ENCODE results near the gene XRCC4. TPM values are rescaled to one million over a fixed set of nuclear protein-coding genes. Genes with fewer than 3 reads are reported as not detected.

XRCC4 gene
- total RNA-seq, 1 donor from 2014 or later, result 45.6 TPM

DNA sequence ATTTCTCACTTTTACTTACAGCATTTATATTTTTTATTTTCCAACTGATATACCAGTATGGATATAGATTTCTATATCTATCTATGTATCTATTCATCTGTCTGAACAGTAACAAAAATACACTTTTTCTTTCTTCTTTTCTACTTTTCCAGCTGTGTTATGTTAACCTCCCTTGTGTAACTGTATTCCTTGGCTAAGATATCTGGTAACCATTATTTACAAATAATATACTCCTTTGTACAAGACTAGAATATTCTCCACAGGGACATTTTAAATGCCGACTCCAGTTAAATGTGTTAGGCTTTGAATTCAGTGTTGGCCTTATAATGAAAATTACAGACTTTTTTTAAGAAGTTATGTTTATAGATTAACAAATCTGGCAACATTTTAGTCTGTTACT is 168.7 kb downstream of the XRCC4 start:
- TF ChIP-seq, protein P1, sequence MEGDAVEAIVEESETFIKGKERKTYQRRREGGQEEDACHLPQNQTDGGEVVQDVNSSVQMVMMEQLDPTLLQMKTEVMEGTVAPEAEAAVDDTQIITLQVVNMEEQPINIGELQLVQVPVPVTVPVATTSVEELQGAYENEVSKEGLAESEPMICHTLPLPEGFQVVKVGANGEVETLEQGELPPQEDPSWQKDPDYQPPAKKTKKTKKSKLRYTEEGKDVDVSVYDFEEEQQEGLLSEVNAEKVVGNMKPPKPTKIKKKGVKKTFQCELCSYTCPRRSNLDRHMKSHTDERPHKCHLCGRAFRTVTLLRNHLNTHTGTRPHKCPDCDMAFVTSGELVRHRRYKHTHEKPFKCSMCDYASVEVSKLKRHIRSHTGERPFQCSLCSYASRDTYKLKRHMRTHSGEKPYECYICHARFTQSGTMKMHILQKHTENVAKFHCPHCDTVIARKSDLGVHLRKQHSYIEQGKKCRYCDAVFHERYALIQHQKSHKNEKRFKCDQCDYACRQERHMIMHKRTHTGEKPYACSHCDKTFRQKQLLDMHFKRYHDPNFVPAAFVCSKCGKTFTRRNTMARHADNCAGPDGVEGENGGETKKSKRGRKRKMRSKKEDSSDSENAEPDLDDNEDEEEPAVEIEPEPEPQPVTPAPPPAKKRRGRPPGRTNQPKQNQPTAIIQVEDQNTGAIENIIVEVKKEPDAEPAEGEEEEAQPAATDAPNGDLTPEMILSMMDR (IDR thresholded peaks at IDR 0.05), result no peak
- TF ChIP-seq EZH2 (IDR thresholded peaks at IDR 0.05) (no peak), EZH2phosphoT487 (IDR thresholded peaks at IDR 0.05) (no peak)
- Histone ChIP-seq H3K27me3 (no peaks in the 10 kb centered on the region), H4K20me1 (ENCODE audit: low read depth) (no peaks in the 10 kb centered on the region), H3K9me3 (ENCODE audit: low read depth) (no peaks in the 10 kb centered on the region), H3K4me3 (no peak overlapping the region), H3K27ac (no peak overlapping the region), H3K36me3 (no peaks in the 10 kb centered on the region), H3K9ac (no peak overlapping the region), H3F3A (ENCODE audit: low read depth) (no peaks in the 10 kb centered on the region), H3K79me2 (ENCODE audit: low read depth) (no peaks in the 10 kb centered on the region), H3K4me1 (peaks cover 4% of the 10 kb centered on the region), H2AFZ (replicated peaks) (no peak overlapping the region), H3K4me2 (no peak overlapping the region)
- no peaks in the 10 kb centered on the region for H3K36me3 Mint-ChIP-seq
- H3K27ac Mint-ChIP-seq, result no peak overlapping the region
- H3K4me1 Mint-ChIP-seq, result no peaks in the 10 kb centered on the region
- no peaks in the 10 kb centered on the region for H3K9me3 Mint-ChIP-seq
- no peak for DNase-seq (ENCODE audit: low spot score)
- H3K27me3 Mint-ChIP-seq (ENCODE audit: insufficient read depth, low read depth), result peaks cover 2% of the 10 kb centered on the region
- no peak overlapping the region for H3K4me3 Mint-ChIP-seq

DNA sequence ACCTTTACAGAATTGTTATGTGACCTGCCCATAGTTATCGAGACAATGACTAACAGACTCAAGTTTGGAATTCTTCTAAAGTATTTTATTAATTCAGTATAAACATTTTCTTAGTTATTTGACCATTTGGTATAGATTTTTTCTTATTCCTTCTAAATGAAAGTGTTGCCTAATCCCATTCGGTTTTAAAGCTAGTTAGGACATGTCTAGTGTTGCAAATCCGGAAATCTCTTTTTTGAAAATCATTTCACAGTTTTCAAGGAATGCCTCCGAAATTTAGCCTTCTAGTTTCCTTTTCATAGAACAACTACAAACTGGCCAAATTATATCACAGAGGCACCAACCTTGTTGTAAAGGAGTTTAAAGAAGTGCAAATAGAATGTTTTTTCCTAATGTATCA is 171.8 kb downstream of the XRCC4 start:
- peaks cover under 1% of the 10 kb centered on the region for H3K4me1 Mint-ChIP-seq
- no peaks in the 10 kb centered on the region for H3K9me3 ChIP-seq (ENCODE audit: low read depth)
- no peak for DNase-seq (ENCODE audit: low spot score)
- H3K27me3 ChIP-seq, result no peaks in the 10 kb centered on the region
- peaks cover 2% of the 10 kb centered on the region for H3K27me3 Mint-ChIP-seq (ENCODE audit: insufficient read depth, low read depth)
- H2AFZ ChIP-seq (replicated peaks), result no peak overlapping the region
- no peaks in the 10 kb centered on the region for H3K36me3 Mint-ChIP-seq
- H3K79me2 ChIP-seq (ENCODE audit: low read depth), result no peaks in the 10 kb centered on the region
- no peak overlapping the region for H3K27ac Mint-ChIP-seq
- no peak overlapping the region for H3K4me2 ChIP-seq
- H3K36me3 ChIP-seq, result no peaks in the 10 kb centered on the region
- TF ChIP-seq, protein P1 (IDR thresholded peaks at IDR 0.05), result no peak
- no peak for TF ChIP-seq EZH2phosphoT487 (IDR thresholded peaks at IDR 0.05)
- TF ChIP-seq EZH2 (IDR thresholded peaks at IDR 0.05), result no peak
- no peak overlapping the region for H3K4me3 Mint-ChIP-seq
- H3F3A ChIP-seq (ENCODE audit: low read depth), result no peaks in the 10 kb centered on the region
- no peak overlapping the region for H3K27ac ChIP-seq
- no peak overlapping the region for H3K9ac ChIP-seq
- no peaks in the 10 kb centered on the region for H3K9me3 Mint-ChIP-seq
- no peak overlapping the region for H3K4me3 ChIP-seq
- H3K4me1 ChIP-seq, result peaks cover 8% of the 10 kb centered on the region
- H4K20me1 ChIP-seq (ENCODE audit: low read depth), result no peaks in the 10 kb centered on the region

DNA sequence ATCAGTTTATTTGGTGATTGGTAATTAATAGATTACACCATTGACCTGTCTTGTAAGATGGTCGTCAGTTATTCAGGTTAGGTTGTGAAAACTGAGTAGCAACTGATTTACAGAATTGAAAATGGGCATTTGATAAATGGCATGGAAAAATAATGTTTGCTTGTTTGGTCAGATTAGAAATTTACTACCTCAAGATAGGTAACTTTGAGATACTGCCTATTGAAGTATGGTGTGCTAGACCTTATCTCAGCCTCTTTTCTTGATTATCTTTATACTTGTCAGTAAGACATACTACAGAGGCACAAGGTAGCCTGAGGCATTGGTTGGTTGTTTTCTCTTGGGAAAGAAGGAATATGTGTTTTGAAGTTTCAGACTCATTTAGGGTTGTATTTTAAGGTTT is 174.5 kb downstream of the XRCC4 start:
- Histone ChIP-seq H3K4me1 (peaks cover 4% of the 10 kb centered on the region), H3K27me3 (no peaks in the 10 kb centered on the region), H3F3A (ENCODE audit: low read depth) (no peaks in the 10 kb centered on the region), H3K4me3 (no peak overlapping the region), H2AFZ (replicated peaks) (no peak overlapping the region), H3K4me2 (no peak overlapping the region), H3K9ac (no peak overlapping the region), H3K79me2 (ENCODE audit: low read depth) (no peaks in the 10 kb centered on the region), H3K27ac (no peak overlapping the region), H3K36me3 (no peaks in the 10 kb centered on the region), H4K20me1 (ENCODE audit: low read depth) (no peaks in the 10 kb centered on the region), H3K9me3 (ENCODE audit: low read depth) (no peaks in the 10 kb centered on the region)
- no peak for DNase-seq (ENCODE audit: low spot score)
- H3K27ac Mint-ChIP-seq, result no peak overlapping the region
- peaks cover 2% of the 10 kb centered on the region for H3K27me3 Mint-ChIP-seq (ENCODE audit: insufficient read depth, low read depth)
- TF ChIP-seq EZH2 (IDR thresholded peaks at IDR 0.05), result no peak
- no peak overlapping the region for H3K4me3 Mint-ChIP-seq
- H3K9me3 Mint-ChIP-seq, result no peaks in the 10 kb centered on the region
- H3K4me1 Mint-ChIP-seq, result peaks cover 2% of the 10 kb centered on the region
- no peaks in the 10 kb centered on the region for H3K36me3 Mint-ChIP-seq

DNA sequence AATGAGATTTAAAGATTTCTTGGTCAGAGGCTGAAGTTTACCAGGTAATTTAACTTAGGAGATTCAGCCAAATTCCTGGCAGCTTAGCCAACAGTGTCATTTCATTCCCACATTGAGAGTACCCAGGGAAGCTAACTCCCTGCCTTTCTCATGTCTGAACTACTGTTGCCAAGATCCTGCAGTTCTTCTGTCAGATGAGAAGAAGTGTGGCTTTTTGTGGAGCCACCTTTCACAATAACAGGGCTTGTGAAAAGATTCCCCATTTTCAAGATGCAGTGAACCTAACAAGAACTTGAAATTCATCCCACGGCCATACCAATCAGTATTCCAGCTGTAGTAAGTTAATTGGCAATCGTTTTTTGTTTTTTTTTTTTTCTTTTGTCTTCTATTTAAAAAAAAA is 176.4 kb downstream of the XRCC4 start:
- Mint-ChIP-seq H3K27me3 (ENCODE audit: insufficient read depth, low read depth) (no peaks in the 10 kb centered on the region), H3K27ac (no peak overlapping the region), H3K36me3 (peaks cover 2% of the 10 kb centered on the region), H3K9me3 (no peaks in the 10 kb centered on the region), H3K4me3 (no peak overlapping the region), H3K4me1 (peaks cover 2% of the 10 kb centered on the region)
- H3F3A ChIP-seq (ENCODE audit: low read depth), result no peaks in the 10 kb centered on the region
- H3K79me2 ChIP-seq (ENCODE audit: low read depth), result no peaks in the 10 kb centered on the region
- no peak overlapping the region for H3K4me2 ChIP-seq
- peaks cover 4% of the 10 kb centered on the region for H3K4me1 ChIP-seq
- H3K27ac ChIP-seq, result peak overlapping the region; percentile 38
- TF ChIP-seq EZH2phosphoT487 (IDR thresholded peaks at IDR 0.05), result no peak
- H3K4me3 ChIP-seq, result no peak overlapping the region
- DNase-seq (ENCODE audit: low spot score), result no peak
- H4K20me1 ChIP-seq (ENCODE audit: low read depth), result no peaks in the 10 kb centered on the region
- no peak overlapping the region for H3K9ac ChIP-seq
- no peaks in the 10 kb centered on the region for H3K9me3 ChIP-seq (ENCODE audit: low read depth)
- no peaks in the 10 kb centered on the region for H3K27me3 ChIP-seq
- no peaks in the 10 kb centered on the region for H3K36me3 ChIP-seq
- no peak overlapping the region for H2AFZ ChIP-seq (replicated peaks)

Data from neural progenitor cell (in vitro differentiated cells).